ENCODE data around the gene SDF4.
"Not testable (repeated sequence)": the region's sequence is repeated elsewhere in the genome, so short reads cannot be mapped to it uniquely, and the experiment has no call there.

The SDF4 gene

GRCh38 chr1:1179346-1179982, 52.3 kb downstream of the SDF4 start:
- DNase-seq (ENCODE audit: low read depth in 2 of 2), result no peak

GRCh38 chr1:1178794-1179331, 52.9 kb downstream of the SDF4 start:
- no peak for DNase-seq (ENCODE audit: low read depth in 2 of 2)

- no peak for DNase-seq (ENCODE audit: low read depth in 2 of 2)
Measured at GRCh38 chr1:1177452-1178206, 54.2 kb downstream of the SDF4 start.

GRCh38 chr1:1176931-1177330, 54.9 kb downstream of the SDF4 start:
- DNase-seq (ENCODE audit: low read depth in 2 of 2), result no peak

GRCh38 chr1:1176063-1176761, 55.6 kb downstream of the SDF4 start:
- not testable (repeated sequence) for DNase-seq (ENCODE audit: low read depth in 2 of 2)

GRCh38 chr1:1175221-1176062, 56.4 kb downstream of the SDF4 start:
- no peak for DNase-seq (ENCODE audit: low read depth in 2 of 2)

GRCh38 chr1:1173793-1174415, 57.9 kb downstream of the SDF4 start, which contains the start of gene TTLL10:
Gene TTLL10 (plus strand): TSS chr1:1173880. CDS start chr1:1179216, 5,336 bp downstream.
- DNase-seq (ENCODE audit: low read depth in 2 of 2), result no peak

GRCh38 chr1:1173061-1173792, 58.6 kb downstream of the SDF4 start:
- DNase-seq (ENCODE audit: low read depth in 2 of 2), result no peak

- no peak for DNase-seq (ENCODE audit: low read depth in 2 of 2)
Measured at GRCh38 chr1:1171546-1172340, 60.1 kb downstream of the SDF4 start.

- no peak for DNase-seq (ENCODE audit: low read depth in 2 of 2)
Measured at GRCh38 chr1:1171161-1171545, 60.6 kb downstream of the SDF4 start.

GRCh38 chr1:1170215-1171091, 61.3 kb downstream of the SDF4 start:
- no peak for DNase-seq (ENCODE audit: low read depth in 2 of 2)

- DNase-seq (ENCODE audit: low read depth in 2 of 2), result no peak
Measured at GRCh38 chr1:1169429-1170214, 62.2 kb downstream of the SDF4 start.

GRCh38 chr1:1168451-1169411, 63.1 kb downstream of the SDF4 start:
- DNase-seq (ENCODE audit: low read depth in 2 of 2), result no peak

GRCh38 chr1:1167841-1168450, 63.9 kb downstream of the SDF4 start:
- no peak for DNase-seq (ENCODE audit: low read depth in 2 of 2)

GRCh38 chr1:1167398-1167821, 64.4 kb downstream of the SDF4 start:
- no peak for DNase-seq (ENCODE audit: low read depth in 2 of 2)
